Duodenal mucosa (tissue), 2 donors: ENCODE measurements around the gene FAM216A.
"Not testable (repeated sequence)": the region's sequence is repeated elsewhere in the genome, so short reads cannot be mapped to it uniquely, and the experiment has no call there.

Source experiments
- H3K27ac ChIP-seq: one replicate; pipeline ENCODE4 v1.7.0; 2013; ENCODE audit warnings: low read depth, low read length
- H3K27me3 ChIP-seq, 2 donors: one replicate each; pipeline ENCODE4 v1.7.0; 2013; ENCODE audit warnings: low read length in 2 of 2, control low read depth in 1 of 2; ENCODE audit not compliant: insufficient read depth in 2 of 2, control insufficient read depth in 1 of 2
- H3K36me3 ChIP-seq, 2 donors: one replicate each; pipeline ENCODE4 v1.7.0; 2013; ENCODE audit warnings: low read length in 2 of 2, control low read depth in 1 of 2; ENCODE audit not compliant: insufficient read depth in 2 of 2, control insufficient read depth in 1 of 2
- H3K4me1 ChIP-seq, 2 donors: one replicate each; pipeline ENCODE4 v1.7.0; 2013; ENCODE audit warnings: low read length in 2 of 2, control low read depth in 1 of 2; ENCODE audit not compliant: insufficient read depth in 2 of 2, control insufficient read depth in 1 of 2
- H3K4me3 ChIP-seq, 2 donors: one replicate each; pipeline ENCODE4 v1.7.0; 2013; ENCODE audit warnings: low read length in 2 of 2, low read depth in 1 of 2
- H3K9ac ChIP-seq, 2 donors: one replicate each; pipeline ENCODE4 v1.7.0; 2013; ENCODE audit warnings: low read length in 2 of 2, low read depth in 1 of 2
- H3K9me3 ChIP-seq, 2 donors: one replicate each; pipeline ENCODE4 v1.7.0; 2013; ENCODE audit warnings: low read length in 2 of 2, control low read depth in 1 of 2; ENCODE audit not compliant: control insufficient read depth in 1 of 2

FAM216A gene, protein sequence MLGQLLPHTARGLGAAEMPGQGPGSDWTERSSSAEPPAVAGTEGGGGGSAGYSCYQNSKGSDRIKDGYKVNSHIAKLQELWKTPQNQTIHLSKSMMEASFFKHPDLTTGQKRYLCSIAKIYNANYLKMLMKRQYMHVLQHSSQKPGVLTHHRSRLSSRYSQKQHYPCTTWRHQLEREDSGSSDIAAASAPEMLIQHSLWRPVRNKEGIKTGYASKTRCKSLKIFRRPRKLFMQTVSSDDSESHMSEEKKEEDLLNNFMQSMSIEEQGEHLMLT

DNA sequence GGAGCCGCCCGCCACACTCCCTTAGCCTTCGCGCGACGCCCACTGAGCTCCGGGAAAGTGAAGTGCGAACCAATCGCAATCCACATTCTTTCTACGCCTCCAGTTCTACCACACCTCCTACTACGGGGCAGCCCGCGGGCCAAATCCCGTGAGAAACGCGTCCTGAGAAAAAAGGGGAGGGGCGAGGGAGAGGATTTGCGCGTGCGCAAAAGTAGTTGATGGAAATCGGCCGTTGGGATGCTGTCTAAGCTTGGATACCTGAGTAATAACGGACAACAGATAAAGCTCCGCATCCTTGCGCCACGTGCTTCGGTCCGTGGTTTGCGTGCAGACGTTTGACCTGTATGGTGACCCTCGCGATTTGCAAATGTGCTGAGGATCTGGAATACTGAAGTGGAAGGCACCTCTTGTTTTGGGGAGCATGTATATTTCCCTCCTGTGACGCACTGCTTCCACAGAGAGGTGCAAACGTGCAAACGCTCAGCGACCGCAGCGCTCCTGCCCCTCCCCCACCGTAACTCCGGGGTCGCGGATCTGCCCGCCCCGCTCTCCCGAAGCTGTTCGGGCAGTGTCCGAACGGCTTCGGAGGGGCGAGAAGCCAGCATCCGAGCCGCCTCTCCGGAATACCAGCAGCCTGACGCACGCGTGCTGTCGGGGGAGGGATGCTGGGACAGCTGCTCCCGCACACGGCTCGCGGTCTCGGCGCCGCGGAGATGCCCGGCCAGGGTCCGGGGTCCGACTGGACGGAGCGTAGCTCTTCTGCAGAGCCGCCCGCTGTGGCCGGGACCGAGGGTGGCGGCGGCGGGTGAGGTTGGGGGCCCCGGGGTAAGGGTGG, at the start of gene FAM216A, which contains the start of gene GPN3:
FAM216A (plus strand) TSS at position 632 of the 835 bp plus-strand sequence; CDS start at position 663, 31 bp downstream.
GPN3 (minus strand) TSS at position 44 of the 835 bp plus-strand sequence. CDS start 54 bp downstream, outside the sequence.
- Histone ChIP-seq H3K27me3 (no peaks in the 10 kb centered on the region), H3K9me3 (no peaks in the 10 kb centered on the region), H3K4me1 (peaks cover 5 to 16% of the 10 kb centered on the region in 2 donors), H3K36me3 (peaks cover 4 to 10% of the 10 kb centered on the region in 2 donors), H3K27ac (peak within 1 kb of the TSS; percentile 73), H3K9ac (peak within 1 kb of the TSS; percentile 78 to 89), H3K4me3 (peak within 1 kb of the TSS; percentile 94 to 97)

DNA sequence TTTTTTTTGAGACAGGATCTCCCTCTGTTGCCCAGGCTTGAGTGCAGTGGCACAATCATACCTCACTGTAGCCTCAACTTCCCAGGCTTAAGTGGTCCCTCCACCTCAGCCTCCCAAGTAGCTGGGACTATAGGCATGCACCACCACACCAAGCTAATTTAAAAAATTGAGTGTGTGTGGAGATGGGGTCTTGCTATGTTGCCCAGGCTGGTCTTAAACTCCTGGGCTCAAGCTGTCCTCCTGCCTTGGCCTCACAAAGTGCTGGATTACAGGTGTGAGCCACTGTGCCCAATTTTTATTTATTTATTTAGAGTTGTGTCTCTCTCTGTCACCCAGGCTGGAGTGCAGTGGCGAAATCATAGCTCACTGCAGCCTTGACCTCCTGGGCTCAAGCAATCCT, 48.0 kb upstream of the FAM216A start:
- H3K36me3 ChIP-seq, H3K9me3 ChIP-seq, H3K4me3 ChIP-seq, H3K27ac ChIP-seq, H3K4me1 ChIP-seq, H3K27me3 ChIP-seq, H3K9ac ChIP-seq: not testable (repeated sequence)

DNA sequence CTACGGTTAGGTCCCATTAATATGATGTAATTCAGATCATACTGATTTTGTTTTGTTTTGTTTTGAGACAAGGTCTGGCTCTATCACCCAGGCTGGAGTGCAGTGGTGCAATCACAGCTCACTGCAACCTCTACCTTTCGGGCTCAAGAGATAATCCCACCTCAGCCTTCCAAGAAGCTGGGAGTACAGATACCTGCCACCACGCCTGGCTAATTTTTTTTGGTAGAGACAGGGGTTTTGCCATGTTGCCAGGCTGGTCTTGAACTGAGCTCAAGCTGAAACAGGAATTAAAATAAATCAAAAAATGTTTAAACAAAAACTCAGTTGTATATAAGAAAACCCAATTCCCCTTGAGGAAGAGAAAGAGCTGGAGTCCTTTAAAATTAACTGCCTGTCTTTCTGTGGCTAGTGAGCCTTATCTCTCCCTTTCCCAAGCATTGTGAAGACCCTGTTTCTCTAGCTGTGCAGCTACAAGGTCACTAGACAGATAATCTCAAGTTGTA, 47.4 kb upstream of the FAM216A start:
- H3K27ac ChIP-seq = no peak overlapping the region
- no peak overlapping the region for H3K4me3 ChIP-seq
- H3K27me3 ChIP-seq = no peaks in the 10 kb centered on the region
- no peaks in the 10 kb centered on the region for H3K36me3 ChIP-seq
- H3K9ac ChIP-seq = no peak overlapping the region
- H3K9me3 ChIP-seq = no peaks in the 10 kb centered on the region
- H3K4me1 ChIP-seq = no peaks in the 10 kb centered on the region

DNA sequence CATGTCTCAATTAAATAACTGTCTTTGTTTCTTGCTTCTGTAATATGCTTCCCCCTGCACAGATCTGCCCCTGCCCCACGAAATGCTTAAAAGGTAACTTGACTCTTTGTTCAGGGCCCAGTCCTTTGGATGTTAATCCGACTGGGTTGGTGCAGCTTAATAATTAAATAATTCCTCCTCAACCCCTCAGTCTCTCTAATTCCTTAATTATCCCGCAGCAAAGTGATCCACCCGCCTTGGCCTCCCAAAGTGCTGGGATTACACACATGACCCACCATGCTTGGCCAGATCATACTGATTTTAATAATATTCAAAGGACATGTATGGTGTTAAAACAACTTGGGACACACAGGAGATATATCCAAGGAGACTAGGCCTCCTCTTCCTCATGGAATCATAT, 46.9 kb upstream of the FAM216A start:
- H3K9me3 ChIP-seq = no peaks in the 10 kb centered on the region
- H3K36me3 ChIP-seq = no peaks in the 10 kb centered on the region
- no peaks in the 10 kb centered on the region for H3K27me3 ChIP-seq
- H3K9ac ChIP-seq = no peak overlapping the region
- no peak overlapping the region for H3K27ac ChIP-seq
- H3K4me3 ChIP-seq = no peak overlapping the region
- H3K4me1 ChIP-seq = no peaks in the 10 kb centered on the region

DNA sequence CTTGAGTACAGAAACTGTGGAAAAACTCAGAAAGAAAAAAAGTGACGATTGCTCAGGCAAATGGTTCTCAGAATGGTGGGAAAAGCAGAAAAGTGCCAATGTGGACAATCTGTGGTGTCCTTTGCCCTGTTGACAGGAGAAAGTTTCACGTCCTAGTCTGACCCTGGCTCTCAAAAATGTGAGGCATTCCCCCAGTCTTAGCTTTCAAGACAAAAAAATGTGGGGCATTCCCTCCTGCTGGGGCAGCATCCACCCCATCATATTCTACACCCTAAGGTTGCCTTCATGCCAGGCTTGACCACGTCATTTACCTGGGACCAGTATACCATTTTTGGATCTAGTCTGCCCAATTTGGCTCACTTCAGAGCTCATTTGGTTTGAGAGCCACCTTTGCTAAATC, 44.4 kb upstream of the FAM216A start:
- Histone ChIP-seq H3K27me3 (no peaks in the 10 kb centered on the region), H3K27ac (no peak overlapping the region), H3K4me3 (no peak overlapping the region), H3K36me3 (no peaks in the 10 kb centered on the region), H3K9ac (no peak overlapping the region), H3K9me3 (no peaks in the 10 kb centered on the region), H3K4me1 (no peaks in the 10 kb centered on the region)

DNA sequence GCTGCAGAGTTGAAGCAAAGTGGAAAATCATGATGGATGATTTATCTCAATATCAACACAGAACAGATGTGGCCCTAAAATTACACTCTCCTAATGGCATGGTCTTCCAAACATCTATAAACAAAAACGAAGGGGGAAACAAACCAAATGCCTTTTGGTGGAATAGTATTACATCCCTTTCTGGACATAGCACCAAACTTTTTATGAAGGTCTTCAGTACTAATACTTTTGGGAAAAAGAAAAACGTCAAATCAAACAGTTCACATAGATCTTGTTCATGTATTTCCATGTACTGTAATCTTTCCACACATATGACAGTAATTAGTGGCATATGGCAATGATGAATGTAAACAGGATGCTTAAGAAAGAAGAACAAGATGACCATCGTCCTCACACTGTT, 42.2 kb upstream of the FAM216A start:
- no peaks in the 10 kb centered on the region for H3K4me1 ChIP-seq
- no peaks in the 10 kb centered on the region for H3K27me3 ChIP-seq
- no peaks in the 10 kb centered on the region for H3K9me3 ChIP-seq
- H3K9ac ChIP-seq = no peak overlapping the region
- no peak overlapping the region for H3K27ac ChIP-seq
- H3K36me3 ChIP-seq = no peaks in the 10 kb centered on the region
- H3K4me3 ChIP-seq = no peak overlapping the region

DNA sequence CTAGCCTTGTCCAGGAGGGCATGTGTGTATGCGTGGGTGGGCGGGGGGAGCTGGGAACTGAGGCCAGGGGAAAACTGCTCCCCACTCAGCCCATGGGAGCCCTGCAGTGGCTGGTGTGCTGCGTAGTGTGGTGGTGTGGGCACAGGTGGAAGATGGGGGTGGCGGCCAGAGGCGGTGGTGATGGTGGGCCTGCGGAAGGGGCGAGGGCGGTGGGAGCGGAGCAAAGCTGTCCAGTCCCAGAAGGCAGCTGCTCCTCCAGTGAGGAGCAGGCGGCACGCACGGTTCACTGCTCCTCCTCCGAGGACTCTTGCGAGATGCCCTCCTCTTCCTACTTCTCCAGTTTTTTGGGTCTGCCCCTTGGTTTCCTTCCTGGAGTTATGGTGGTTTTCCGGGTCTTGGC, 39.0 kb upstream of the FAM216A start:
- H3K4me3 ChIP-seq, H3K27ac ChIP-seq, H3K9me3 ChIP-seq, H3K36me3 ChIP-seq, H3K9ac ChIP-seq, H3K4me1 ChIP-seq, H3K27me3 ChIP-seq: not testable (repeated sequence)

DNA sequence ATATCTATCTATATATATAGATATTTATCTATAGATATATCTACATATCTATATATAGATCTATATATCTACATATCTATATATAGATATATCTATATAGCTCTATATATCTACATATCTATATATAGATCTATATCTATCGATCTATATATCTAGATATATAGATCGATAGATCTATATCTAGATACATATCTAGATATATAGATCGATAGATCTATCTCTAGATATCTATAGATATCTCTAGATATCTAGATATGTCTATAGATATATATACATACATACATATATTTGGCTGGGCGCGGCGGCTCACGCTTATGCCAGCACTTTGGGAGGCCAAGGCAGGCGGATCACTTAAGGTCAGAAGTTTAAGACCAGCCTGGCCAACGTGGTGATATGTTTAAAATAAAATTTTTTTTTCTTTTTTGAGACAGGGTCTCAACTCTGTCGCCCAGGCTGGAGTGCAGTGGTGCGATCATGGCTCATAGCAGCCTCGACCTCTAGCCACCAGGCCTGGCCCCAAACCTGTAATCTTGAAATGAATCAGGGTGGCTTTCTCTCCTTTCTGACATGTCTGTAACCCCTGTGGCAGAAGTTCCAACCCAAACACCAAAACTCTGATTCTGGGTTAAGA, 36.6 kb upstream of the FAM216A start:
- H3K27me3 ChIP-seq = no peaks in the 10 kb centered on the region
- H3K9me3 ChIP-seq = no peaks in the 10 kb centered on the region
- peak overlapping the region in 1 of 2 donors; percentile 59 for H3K4me3 ChIP-seq
- no peak overlapping the region for H3K27ac ChIP-seq
- H3K36me3 ChIP-seq = peaks cover 14 to 15% of the 10 kb centered on the region in 2 donors
- no peak overlapping the region for H3K9ac ChIP-seq
- no peaks in the 10 kb centered on the region for H3K4me1 ChIP-seq

DNA sequence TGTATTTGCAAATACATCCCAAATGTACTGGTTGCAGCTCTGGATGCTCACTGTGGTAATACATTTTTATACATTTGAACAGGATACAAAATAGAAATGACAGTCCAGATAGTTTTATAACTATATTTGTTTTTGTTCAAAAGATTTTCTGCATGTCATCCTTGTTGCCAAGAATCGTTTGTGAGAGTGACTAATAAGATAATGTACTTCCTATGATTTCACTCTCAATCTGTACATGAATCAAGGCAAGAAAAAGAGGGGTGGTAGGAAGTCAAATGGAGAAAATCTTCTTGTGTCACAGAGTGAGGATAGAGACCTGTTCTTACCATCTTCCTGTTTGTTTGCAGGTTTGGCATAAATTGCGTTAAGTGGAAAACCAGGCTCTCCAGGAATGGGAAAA, 32.4 kb upstream of the FAM216A start:
- Histone ChIP-seq H3K27ac (no peak overlapping the region), H3K9me3 (no peaks in the 10 kb centered on the region), H3K36me3 (peaks cover 30 to 40% of the 10 kb centered on the region in 2 donors), H3K4me3 (no peak overlapping the region), H3K9ac (no peak overlapping the region), H3K4me1 (no peaks in the 10 kb centered on the region), H3K27me3 (no peaks in the 10 kb centered on the region)

DNA sequence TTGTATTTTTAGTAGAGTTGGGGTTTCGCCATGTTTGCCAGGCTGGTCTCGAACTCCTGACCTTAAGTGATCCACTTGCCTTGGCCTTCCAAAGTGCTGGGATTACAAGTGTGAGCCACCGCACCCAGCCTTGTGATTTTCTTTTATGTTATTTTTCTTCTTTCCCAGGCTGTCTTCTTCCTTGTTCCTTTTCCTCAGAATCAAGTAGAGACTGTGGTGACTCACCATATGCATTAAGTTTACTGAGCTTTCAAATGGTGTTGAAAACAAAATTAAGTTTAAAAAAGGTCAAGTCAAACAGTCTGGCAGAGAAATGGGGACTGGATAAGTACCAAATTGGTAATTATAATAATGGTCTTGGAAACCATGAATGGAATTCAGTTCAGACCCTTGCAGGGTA, 24.2 kb upstream of the FAM216A start:
- H3K27ac ChIP-seq = no peak overlapping the region
- H3K9me3 ChIP-seq = no peaks in the 10 kb centered on the region
- no peaks in the 10 kb centered on the region for H3K27me3 ChIP-seq
- peaks cover 0 to 14% of the 10 kb centered on the region in 2 donors for H3K4me1 ChIP-seq
- peaks cover 21 to 36% of the 10 kb centered on the region in 2 donors for H3K36me3 ChIP-seq
- no peak overlapping the region for H3K9ac ChIP-seq
- H3K4me3 ChIP-seq = no peak overlapping the region
